ENCODE measurements around the gene ANTXR2. TPM values are rescaled to one million over a fixed set of nuclear protein-coding genes. Genes with fewer than 3 reads are reported as not detected.
"Not testable (repeated sequence)": the region's sequence is repeated elsewhere in the genome, so short reads cannot be mapped to it uniquely, and the experiment has no call there.

Gene ANTXR2
- total and polyA plus RNA-seq, 9 of the 15 experiments (the other 6 are each of a cell fraction or from before 2014, with no cell fraction given), result 10.1 to 83.8 (median 60.3) TPM

DNA sequence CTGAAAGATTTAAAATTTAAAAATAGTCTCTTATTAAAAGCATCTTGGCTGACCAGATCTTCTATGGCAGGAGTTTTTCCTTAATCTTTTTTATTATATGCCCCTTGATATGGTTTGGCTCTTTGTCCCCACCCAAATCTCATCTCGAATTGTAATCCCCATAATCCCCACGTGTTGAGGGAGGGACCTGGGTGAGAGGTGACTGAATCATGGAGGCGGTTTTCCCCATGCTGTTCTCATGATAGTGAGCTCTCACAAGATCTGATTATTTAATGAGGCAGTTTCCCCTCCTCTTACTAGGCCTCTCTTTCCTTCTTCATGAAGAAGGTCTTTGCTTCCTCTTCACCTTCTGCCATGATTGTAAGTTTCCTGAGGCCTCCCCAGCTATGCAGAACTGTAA is 74.0 kb downstream of the ANTXR2 start:
- intact Hi-C loops (cut with micrococcal nuclease); H3K4me3 ChIP-seq; ATAC-seq; FAIRE-seq; in situ Hi-C loops (cut with MboI); POLR2A ChIA-PET; BruUV-seq (replicated peaks); H3K9me1 ChIP-seq (ENCODE audit: control insufficient read depth, insufficient read depth, low read length); H3K27ac ChIP-seq (ENCODE audit: extremely low read depth, low read depth, low read length); H3K9ac ChIP-seq (ENCODE audit: insufficient read depth in 1 of 2, low read depth in 2 of 2, low read length in 2 of 2); H3K27me3 ChIP-seq (ENCODE audit: control insufficient read depth in 2 of 2, insufficient read depth in 2 of 2, low read length in 2 of 2); H3K4me2 ChIP-seq (ENCODE audit: insufficient read depth, low read length); H3K4me1 ChIP-seq (replicated peaks in 1 of 2; ENCODE audit: control insufficient read depth in 2 of 2, insufficient read depth in 2 of 2, low read length in 2 of 2); H3K9me3 ChIP-seq (replicated peaks; ENCODE audit: control insufficient read depth, insufficient read depth, low read depth, low read length); CTCF ChIA-PET (ENCODE audit: low intra/inter-chr PET ratio); DNase-seq (ENCODE audit: extremely low read depth in 1 of 4, low spot score in 3 of 4); H4K20me1 ChIP-seq (replicated peaks; ENCODE audit: control insufficient read depth, insufficient read depth, low read length); H2AFZ ChIP-seq (ENCODE audit: low read depth, low read length); TF ChIP-seq FOXM1 (CRISPR knock-in tag; IDR thresholded peaks at IDR 0.05; ENCODE audit: low read depth): not testable (repeated sequence)
- H3K36me3 ChIP-seq (ENCODE audit: control insufficient read depth, insufficient read depth, low read length), result peaks cover 14% of the 10 kb centered on the region; the same call in 2 of the 3 replicates
- peaks cover 13% of the 10 kb centered on the region; the same call in 2 of the 3 replicates for H3K79me2 ChIP-seq (ENCODE audit: control insufficient read depth, insufficient read depth, low read length)
- TF ChIP-seq FOXM1 (IDR thresholded peaks at IDR 0.05; ENCODE audit: low read depth) (0 out of 2 replicates have a peak, but pooled peaks have one; percentile 19), CC2D1A (IDR thresholded peaks at IDR 0.05) (peak; percentile 79)
- TF ChIP-seq, protein P1, sequence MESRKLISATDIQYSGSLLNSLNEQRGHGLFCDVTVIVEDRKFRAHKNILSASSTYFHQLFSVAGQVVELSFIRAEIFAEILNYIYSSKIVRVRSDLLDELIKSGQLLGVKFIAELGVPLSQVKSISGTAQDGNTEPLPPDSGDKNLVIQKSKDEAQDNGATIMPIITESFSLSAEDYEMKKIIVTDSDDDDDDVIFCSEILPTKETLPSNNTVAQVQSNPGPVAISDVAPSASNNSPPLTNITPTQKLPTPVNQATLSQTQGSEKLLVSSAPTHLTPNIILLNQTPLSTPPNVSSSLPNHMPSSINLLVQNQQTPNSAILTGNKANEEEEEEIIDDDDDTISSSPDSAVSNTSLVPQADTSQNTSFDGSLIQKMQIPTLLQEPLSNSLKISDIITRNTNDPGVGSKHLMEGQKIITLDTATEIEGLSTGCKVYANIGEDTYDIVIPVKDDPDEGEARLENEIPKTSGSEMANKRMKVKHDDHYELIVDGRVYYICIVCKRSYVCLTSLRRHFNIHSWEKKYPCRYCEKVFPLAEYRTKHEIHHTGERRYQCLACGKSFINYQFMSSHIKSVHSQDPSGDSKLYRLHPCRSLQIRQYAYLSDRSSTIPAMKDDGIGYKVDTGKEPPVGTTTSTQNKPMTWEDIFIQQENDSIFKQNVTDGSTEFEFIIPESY (CRISPR knock-in tag; IDR thresholded peaks at IDR 0.05), result 0 out of 2 replicates have a peak, but pooled peaks have one; percentile 38
- TF ChIP-seq, protein P2, sequence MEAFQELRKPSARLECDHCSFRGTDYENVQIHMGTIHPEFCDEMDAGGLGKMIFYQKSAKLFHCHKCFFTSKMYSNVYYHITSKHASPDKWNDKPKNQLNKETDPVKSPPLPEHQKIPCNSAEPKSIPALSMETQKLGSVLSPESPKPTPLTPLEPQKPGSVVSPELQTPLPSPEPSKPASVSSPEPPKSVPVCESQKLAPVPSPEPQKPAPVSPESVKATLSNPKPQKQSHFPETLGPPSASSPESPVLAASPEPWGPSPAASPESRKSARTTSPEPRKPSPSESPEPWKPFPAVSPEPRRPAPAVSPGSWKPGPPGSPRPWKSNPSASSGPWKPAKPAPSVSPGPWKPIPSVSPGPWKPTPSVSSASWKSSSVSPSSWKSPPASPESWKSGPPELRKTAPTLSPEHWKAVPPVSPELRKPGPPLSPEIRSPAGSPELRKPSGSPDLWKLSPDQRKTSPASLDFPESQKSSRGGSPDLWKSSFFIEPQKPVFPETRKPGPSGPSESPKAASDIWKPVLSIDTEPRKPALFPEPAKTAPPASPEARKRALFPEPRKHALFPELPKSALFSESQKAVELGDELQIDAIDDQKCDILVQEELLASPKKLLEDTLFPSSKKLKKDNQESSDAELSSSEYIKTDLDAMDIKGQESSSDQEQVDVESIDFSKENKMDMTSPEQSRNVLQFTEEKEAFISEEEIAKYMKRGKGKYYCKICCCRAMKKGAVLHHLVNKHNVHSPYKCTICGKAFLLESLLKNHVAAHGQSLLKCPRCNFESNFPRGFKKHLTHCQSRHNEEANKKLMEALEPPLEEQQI (IDR thresholded peaks at IDR 0.05), result peak; percentile 94
- WGBS (ENCODE audit: insufficient coverage, low coverage, missing lambda C conversion rate), result 75% methylated on average over 3 of the region's 3 CpGs

All from K562 (cell line).